ENCODE measurements around the gene BEND6.

DNA sequence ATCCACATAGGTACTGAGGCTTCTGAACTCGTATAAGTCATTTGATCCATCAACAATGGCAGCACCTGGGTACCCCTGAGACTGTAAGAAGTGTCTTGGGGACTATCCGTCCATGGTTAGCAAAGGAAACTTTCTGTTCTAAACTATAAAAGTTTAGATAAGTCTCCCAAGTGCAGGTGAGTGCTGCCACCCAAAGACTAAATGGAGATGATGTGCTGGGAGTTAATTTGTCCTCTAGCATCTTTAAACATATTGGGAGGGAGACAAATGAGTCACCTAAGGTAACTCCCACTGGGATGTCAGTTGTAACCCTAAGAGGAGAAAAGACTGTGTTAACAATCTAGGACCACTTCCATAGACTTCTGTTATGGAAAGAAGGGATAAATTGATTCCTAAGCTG is 6.2 kb downstream of the BEND6 start:
- TF ChIP-seq, protein P1, sequence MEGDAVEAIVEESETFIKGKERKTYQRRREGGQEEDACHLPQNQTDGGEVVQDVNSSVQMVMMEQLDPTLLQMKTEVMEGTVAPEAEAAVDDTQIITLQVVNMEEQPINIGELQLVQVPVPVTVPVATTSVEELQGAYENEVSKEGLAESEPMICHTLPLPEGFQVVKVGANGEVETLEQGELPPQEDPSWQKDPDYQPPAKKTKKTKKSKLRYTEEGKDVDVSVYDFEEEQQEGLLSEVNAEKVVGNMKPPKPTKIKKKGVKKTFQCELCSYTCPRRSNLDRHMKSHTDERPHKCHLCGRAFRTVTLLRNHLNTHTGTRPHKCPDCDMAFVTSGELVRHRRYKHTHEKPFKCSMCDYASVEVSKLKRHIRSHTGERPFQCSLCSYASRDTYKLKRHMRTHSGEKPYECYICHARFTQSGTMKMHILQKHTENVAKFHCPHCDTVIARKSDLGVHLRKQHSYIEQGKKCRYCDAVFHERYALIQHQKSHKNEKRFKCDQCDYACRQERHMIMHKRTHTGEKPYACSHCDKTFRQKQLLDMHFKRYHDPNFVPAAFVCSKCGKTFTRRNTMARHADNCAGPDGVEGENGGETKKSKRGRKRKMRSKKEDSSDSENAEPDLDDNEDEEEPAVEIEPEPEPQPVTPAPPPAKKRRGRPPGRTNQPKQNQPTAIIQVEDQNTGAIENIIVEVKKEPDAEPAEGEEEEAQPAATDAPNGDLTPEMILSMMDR (IDR thresholded peaks at IDR 0.05; ENCODE audit: poor library complexity, severe bottlenecking): no peak
- no peak for TF ChIP-seq EP300 (conservative IDR thresholded peaks at IDR 0.05; ENCODE audit: poor library complexity, severe bottlenecking)
- no peak for TF ChIP-seq TAF1 (IDR thresholded peaks at IDR 0.05; ENCODE audit: low read depth)
- TF ChIP-seq RAD21 (conservative IDR thresholded peaks at IDR 0.05): no peak
- TF ChIP-seq POLR2AphosphoS5 (IDR thresholded peaks at IDR 0.05): no peak
- TF ChIP-seq, protein P2, sequence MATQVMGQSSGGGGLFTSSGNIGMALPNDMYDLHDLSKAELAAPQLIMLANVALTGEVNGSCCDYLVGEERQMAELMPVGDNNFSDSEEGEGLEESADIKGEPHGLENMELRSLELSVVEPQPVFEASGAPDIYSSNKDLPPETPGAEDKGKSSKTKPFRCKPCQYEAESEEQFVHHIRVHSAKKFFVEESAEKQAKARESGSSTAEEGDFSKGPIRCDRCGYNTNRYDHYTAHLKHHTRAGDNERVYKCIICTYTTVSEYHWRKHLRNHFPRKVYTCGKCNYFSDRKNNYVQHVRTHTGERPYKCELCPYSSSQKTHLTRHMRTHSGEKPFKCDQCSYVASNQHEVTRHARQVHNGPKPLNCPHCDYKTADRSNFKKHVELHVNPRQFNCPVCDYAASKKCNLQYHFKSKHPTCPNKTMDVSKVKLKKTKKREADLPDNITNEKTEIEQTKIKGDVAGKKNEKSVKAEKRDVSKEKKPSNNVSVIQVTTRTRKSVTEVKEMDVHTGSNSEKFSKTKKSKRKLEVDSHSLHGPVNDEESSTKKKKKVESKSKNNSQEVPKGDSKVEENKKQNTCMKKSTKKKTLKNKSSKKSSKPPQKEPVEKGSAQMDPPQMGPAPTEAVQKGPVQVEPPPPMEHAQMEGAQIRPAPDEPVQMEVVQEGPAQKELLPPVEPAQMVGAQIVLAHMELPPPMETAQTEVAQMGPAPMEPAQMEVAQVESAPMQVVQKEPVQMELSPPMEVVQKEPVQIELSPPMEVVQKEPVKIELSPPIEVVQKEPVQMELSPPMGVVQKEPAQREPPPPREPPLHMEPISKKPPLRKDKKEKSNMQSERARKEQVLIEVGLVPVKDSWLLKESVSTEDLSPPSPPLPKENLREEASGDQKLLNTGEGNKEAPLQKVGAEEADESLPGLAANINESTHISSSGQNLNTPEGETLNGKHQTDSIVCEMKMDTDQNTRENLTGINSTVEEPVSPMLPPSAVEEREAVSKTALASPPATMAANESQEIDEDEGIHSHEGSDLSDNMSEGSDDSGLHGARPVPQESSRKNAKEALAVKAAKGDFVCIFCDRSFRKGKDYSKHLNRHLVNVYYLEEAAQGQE (IDR thresholded peaks at IDR 0.05; ENCODE audit: borderline replicate concordance): no peak

All from neural cell (in vitro differentiated cells).